ENCODE data around the gene FAM193A. TPM values are rescaled to one million over a fixed set of nuclear protein-coding genes. Genes with fewer than 3 reads are reported as not detected.

FAM193A gene
- polyA plus RNA-seq, 1 donor (not counting 4 experiments of a cell fraction or from before 2014, with no cell fraction given), result 3.6 TPM

DNA sequence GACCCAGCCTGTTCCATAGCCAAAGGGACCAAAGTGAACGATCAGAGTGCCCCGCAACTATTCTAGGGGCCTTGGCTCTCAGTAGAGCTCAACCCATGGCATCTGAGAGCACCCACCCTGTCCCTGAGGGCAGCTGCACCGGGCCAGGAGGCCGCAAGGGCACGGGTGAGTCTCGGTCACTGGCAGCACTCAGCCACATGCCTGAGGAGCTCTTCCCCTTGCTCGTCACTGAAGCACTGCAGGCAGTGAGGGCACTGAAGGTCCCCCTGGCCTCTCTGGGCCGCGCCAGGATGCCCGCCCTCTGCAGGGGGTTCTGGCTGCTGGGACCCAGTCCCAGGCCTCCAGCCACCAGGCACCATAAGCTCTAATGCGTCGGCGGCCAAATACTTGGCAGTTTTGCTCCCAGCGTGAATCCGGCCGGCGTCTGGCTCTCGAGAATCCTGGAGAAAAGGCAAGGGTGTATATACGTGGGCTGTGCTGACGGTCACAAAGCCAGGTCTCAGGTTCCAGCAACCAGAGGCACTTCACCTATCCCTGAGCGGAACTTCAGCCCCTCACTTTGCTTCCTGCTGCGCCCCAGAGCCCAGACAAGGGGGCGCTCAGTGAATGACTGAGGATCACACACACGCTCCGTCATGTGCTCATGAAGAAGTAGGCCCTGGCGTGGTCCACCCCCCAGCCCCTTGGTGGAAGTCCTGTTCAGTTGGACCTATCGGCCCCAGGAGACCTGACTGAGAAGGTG lies 205.8 kb downstream of the FAM193A start:
- no peak overlapping the region for H3K9ac ChIP-seq (ENCODE audit: control insufficient read depth, extremely low read depth, insufficient read depth, low read length)
- no peak for FAIRE-seq
- H3K4me3 ChIP-seq (ENCODE audit: control insufficient read depth in 2 of 3, extremely low read depth in 1 of 3, insufficient read depth in 2 of 3, low read depth in 1 of 3, low read length in 3 of 3), result no peak overlapping the region
- no peak overlapping the region for H3K4me2 ChIP-seq (ENCODE audit: control insufficient read depth, extremely low read depth, insufficient read depth, low read depth, low read length)
- dilution Hi-C loops (cut with MboI; ENCODE audit: extremely low pct_ligation_motif_present, low sequenced_read_pairs), result no loop called here
- no peaks in the 10 kb centered on the region for H3K9me3 ChIP-seq (ENCODE audit: control insufficient read depth, low read depth, low read length)
- H3K27me3 ChIP-seq (ENCODE audit: control insufficient read depth, extremely low read depth, insufficient read depth, low read length), result no peaks in the 10 kb centered on the region
- H3K36me3 ChIP-seq (ENCODE audit: control insufficient read depth in 2 of 2, extremely low read depth in 1 of 2, insufficient read depth in 2 of 2, low read length in 2 of 2), result peaks cover 21 to 43% of the 10 kb centered on the region in 2 experiments
- no peak for DNase-seq (ENCODE audit: low read depth, low spot score)
- no peaks in the 10 kb centered on the region for H4K20me1 ChIP-seq (ENCODE audit: control insufficient read depth, extremely low read depth, insufficient read depth, low read length)
- no peak overlapping the region for H2AFZ ChIP-seq (ENCODE audit: control insufficient read depth, low read length)
- no peak overlapping the region for H3K27ac ChIP-seq (ENCODE audit: control insufficient read depth, insufficient read depth, low read length)
- TF ChIP-seq, protein P1, sequence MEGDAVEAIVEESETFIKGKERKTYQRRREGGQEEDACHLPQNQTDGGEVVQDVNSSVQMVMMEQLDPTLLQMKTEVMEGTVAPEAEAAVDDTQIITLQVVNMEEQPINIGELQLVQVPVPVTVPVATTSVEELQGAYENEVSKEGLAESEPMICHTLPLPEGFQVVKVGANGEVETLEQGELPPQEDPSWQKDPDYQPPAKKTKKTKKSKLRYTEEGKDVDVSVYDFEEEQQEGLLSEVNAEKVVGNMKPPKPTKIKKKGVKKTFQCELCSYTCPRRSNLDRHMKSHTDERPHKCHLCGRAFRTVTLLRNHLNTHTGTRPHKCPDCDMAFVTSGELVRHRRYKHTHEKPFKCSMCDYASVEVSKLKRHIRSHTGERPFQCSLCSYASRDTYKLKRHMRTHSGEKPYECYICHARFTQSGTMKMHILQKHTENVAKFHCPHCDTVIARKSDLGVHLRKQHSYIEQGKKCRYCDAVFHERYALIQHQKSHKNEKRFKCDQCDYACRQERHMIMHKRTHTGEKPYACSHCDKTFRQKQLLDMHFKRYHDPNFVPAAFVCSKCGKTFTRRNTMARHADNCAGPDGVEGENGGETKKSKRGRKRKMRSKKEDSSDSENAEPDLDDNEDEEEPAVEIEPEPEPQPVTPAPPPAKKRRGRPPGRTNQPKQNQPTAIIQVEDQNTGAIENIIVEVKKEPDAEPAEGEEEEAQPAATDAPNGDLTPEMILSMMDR (optimal IDR thresholded peaks at IDR 0.05 in 1 of 3, IDR thresholded peaks at IDR 0.05 in 1 of 3, conservative IDR thresholded peaks at IDR 0.05 in 1 of 3; ENCODE audit: extremely low read depth in 1 of 3, insufficient read depth in 2 of 3, low read length in 3 of 3), result no peak
- no peak for TF ChIP-seq EZH2 (IDR thresholded peaks at IDR 0.05; ENCODE audit: low read length)
- H3K4me1 ChIP-seq (ENCODE audit: control insufficient read depth, extremely low read depth, insufficient read depth, low read length), result peaks cover 27% of the 10 kb centered on the region
- peaks cover 3% of the 10 kb centered on the region for H3K9me1 ChIP-seq (ENCODE audit: control insufficient read depth, extremely low read depth, insufficient read depth, low read length)
- H3K79me2 ChIP-seq (ENCODE audit: control insufficient read depth, insufficient read depth, low read length), result no peaks in the 10 kb centered on the region

DNA sequence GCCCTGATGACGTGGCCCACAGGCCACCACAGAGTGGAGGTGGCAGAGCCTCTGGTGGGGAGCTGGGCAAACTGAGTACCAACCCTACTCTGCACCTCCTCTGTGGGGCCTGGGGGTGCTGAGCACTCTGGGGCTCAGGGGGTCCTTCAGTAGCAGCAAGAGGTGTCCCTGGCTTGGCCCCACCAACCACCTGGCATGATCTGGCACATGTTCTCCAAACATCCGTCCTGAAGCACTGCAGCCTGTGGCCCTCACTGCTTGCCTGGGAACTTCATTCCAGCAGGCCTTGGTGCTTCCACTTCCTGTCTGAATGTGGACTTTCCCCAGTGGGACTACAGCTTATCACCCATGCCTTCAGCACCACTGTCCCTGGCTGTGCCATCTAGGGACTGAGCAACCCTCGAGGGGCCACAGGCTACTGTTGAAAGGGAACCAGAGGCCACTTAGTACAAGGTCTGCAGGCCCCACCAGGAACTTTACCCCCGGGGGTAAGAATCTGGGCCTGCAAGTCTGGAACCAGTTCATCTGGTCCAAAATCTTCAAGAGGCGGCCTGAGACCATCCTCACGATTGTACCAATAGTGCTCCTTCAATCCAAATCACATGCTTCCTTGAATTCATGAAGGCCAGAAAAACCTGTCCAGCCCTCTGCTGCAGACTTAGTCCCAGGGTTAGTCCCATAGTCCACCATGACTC lies 206.5 kb downstream of the FAM193A start:
- no peaks in the 10 kb centered on the region for H3K9me3 ChIP-seq (ENCODE audit: control insufficient read depth, low read depth, low read length)
- H3K27ac ChIP-seq (ENCODE audit: control insufficient read depth, insufficient read depth, low read length), result no peak overlapping the region
- H3K79me2 ChIP-seq (ENCODE audit: control insufficient read depth, insufficient read depth, low read length), result no peaks in the 10 kb centered on the region
- H3K9ac ChIP-seq (ENCODE audit: control insufficient read depth, extremely low read depth, insufficient read depth, low read length), result no peak overlapping the region
- H3K27me3 ChIP-seq (ENCODE audit: control insufficient read depth, extremely low read depth, insufficient read depth, low read length), result no peaks in the 10 kb centered on the region
- H3K36me3 ChIP-seq (ENCODE audit: control insufficient read depth in 2 of 2, extremely low read depth in 1 of 2, insufficient read depth in 2 of 2, low read length in 2 of 2), result peaks cover 24 to 49% of the 10 kb centered on the region in 2 experiments
- FAIRE-seq (no peak), DNase-seq (ENCODE audit: low read depth, low spot score) (no peak)
- H3K9me1 ChIP-seq (ENCODE audit: control insufficient read depth, extremely low read depth, insufficient read depth, low read length), result peaks cover 3% of the 10 kb centered on the region
- no peak overlapping the region for H3K4me2 ChIP-seq (ENCODE audit: control insufficient read depth, extremely low read depth, insufficient read depth, low read depth, low read length)
- TF ChIP-seq, protein P1 (optimal IDR thresholded peaks at IDR 0.05 in 1 of 3, IDR thresholded peaks at IDR 0.05 in 1 of 3, conservative IDR thresholded peaks at IDR 0.05 in 1 of 3; ENCODE audit: extremely low read depth in 1 of 3, insufficient read depth in 2 of 3, low read length in 3 of 3), result no peak
- no peak for TF ChIP-seq EZH2 (IDR thresholded peaks at IDR 0.05; ENCODE audit: low read length)
- H3K4me3 ChIP-seq (ENCODE audit: control insufficient read depth in 2 of 3, extremely low read depth in 1 of 3, insufficient read depth in 2 of 3, low read depth in 1 of 3, low read length in 3 of 3), result no peak overlapping the region
- H3K4me1 ChIP-seq (ENCODE audit: control insufficient read depth, extremely low read depth, insufficient read depth, low read length), result peaks cover 27% of the 10 kb centered on the region
- dilution Hi-C loops (cut with MboI; ENCODE audit: extremely low pct_ligation_motif_present, low sequenced_read_pairs), result no loop called here
- no peaks in the 10 kb centered on the region for H4K20me1 ChIP-seq (ENCODE audit: control insufficient read depth, extremely low read depth, insufficient read depth, low read length)
- H2AFZ ChIP-seq (ENCODE audit: control insufficient read depth, low read length), result no peak overlapping the region
